Stimulated activated naive B cell treated with anti-CD40 and anti-IgM and Interleukin-4, amounts not matched to agents 10 μg/mL and 1 μg/mL and 100 μg/mL, for 72 hours (primary cell): ENCODE measurements around the gene GPRC5A.

Source experiments
- ATAC-seq, 2 donors: fragments of 150-1000 bp; cut with Tn5 transposase; replicated peaks; 2 replicates each; pipeline ENCODE4 v1.10.0; 2021; ENCODE audit warnings: moderate library complexity in 1 of 2
- DNase-seq: peaks from one replicate; pipeline ENCODE4 v3.0.0; 2021
- H3K27ac Mint-ChIP-seq: one replicate; pipeline ENCODE4 v1.8.0; 2022; ENCODE audit warnings: mild to moderate bottlenecking, mixed read lengths
- H3K27me3 Mint-ChIP-seq, 2 donors: one replicate each; pipeline ENCODE4 v1.8.0; 2022; ENCODE audit warnings: mixed read lengths in 2 of 2
- H3K36me3 Mint-ChIP-seq, 2 donors: one replicate each; pipeline ENCODE4 v1.8.0; 2022; ENCODE audit warnings: mixed read lengths in 2 of 2, mild to moderate bottlenecking in 1 of 2
- H3K4me1 Mint-ChIP-seq, 2 donors: one replicate each; pipeline ENCODE4 v1.8.0; 2022; ENCODE audit warnings: mixed read lengths in 2 of 2, mild to moderate bottlenecking in 1 of 2
- H3K4me3 Mint-ChIP-seq, 2 donors: one replicate each; pipeline ENCODE4 v1.8.0; 2022; ENCODE audit warnings: mild to moderate bottlenecking in 2 of 2, mixed read lengths in 2 of 2, moderate library complexity in 1 of 2
- H3K9me3 Mint-ChIP-seq, 2 donors: one replicate each; pipeline ENCODE4 v1.8.0; 2022; ENCODE audit warnings: mixed read lengths in 2 of 2, mild to moderate bottlenecking in 1 of 2

The GPRC5A gene

DNA sequence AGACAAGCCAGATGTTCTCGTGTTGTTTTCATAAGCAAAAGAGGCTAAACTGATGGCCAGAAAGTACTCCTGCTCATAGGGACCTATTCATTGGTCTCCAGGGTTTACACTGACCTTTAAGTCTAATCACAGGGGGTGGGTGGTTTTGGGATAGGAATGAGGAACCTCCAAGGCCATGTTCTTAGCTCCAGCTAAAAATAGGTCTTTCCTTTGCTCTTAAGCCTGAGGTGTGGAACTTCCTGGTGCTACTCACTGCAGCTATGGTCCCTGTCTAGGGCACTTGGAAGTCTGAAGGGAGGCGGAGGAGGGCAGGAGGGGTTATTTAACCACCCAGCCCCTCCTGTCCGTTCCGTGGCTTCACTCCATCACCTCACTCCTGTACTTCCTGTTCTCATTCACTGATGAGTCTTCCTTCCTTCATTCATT, 18.6 kb downstream of the GPRC5A start:
- no peak overlapping the region for H3K27ac Mint-ChIP-seq
- no peaks in the 10 kb centered on the region for H3K9me3 Mint-ChIP-seq
- H3K4me1 Mint-ChIP-seq: peaks cover 19 to 28% of the 10 kb centered on the region in 2 donors
- H3K36me3 Mint-ChIP-seq: no peaks in the 10 kb centered on the region
- H3K27me3 Mint-ChIP-seq: peaks cover 0 to 4% of the 10 kb centered on the region in 2 donors
- ATAC-seq (peak; percentile 14 to 20), DNase-seq (no peak)
- H3K4me3 Mint-ChIP-seq: no peak overlapping the region

DNA sequence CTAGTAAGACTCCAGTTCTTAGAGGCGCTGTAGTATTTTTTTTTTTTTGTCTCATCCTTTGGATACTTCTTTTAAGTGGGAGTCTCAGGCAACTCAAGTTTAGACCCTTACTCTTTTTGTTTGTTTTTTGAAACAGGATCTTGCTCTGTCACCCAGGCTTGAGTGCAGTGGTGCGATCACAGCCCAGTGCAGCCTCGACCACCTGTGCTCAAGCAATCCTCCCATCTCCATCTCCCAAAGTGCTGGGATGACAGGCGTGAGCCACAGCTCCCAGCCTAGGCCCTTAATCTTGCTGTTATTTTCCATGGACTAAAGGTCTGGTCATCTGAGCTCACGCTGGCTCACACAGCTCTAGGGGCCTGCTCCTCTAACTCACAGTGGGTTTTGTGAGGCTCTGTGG, 21.3 kb downstream of the GPRC5A start:
- Mint-ChIP-seq H3K4me3 (no peak overlapping the region), H3K27ac (no peak overlapping the region), H3K27me3 (peaks cover 16 to 17% of the 10 kb centered on the region in 2 donors), H3K4me1 (peaks cover 26 to 37% of the 10 kb centered on the region in 2 donors), H3K36me3 (no peaks in the 10 kb centered on the region), H3K9me3 (no peaks in the 10 kb centered on the region)
- DNase-seq (no peak), ATAC-seq (no peak)

DNA sequence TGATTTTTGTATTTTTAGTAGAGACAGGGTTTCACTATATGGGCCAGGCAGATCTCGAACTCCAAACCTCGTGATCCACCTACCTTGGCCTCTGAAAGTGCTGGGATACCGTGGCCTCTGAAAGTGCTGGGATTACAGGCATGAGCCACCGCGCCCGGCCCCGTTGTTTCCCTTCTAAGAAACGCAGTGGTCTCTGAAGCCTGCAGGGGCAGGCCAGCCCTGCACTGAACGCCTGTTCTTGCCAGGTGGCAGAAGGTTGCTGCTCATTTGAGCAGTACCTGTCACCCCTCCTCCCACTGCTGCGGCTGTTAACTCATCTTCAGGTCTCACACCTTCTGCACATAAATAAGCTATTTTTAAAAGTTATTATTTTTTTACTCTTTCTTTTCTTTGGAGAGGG, 24.3 kb downstream of the GPRC5A start:
- DNase-seq (no peak), ATAC-seq (no peak)
- Mint-ChIP-seq H3K27me3 (peaks cover 20 to 23% of the 10 kb centered on the region in 2 donors), H3K4me1 (peaks cover 7 to 13% of the 10 kb centered on the region in 2 donors), H3K4me3 (no peak overlapping the region), H3K36me3 (no peaks in the 10 kb centered on the region), H3K9me3 (no peaks in the 10 kb centered on the region), H3K27ac (no peak overlapping the region)

DNA sequence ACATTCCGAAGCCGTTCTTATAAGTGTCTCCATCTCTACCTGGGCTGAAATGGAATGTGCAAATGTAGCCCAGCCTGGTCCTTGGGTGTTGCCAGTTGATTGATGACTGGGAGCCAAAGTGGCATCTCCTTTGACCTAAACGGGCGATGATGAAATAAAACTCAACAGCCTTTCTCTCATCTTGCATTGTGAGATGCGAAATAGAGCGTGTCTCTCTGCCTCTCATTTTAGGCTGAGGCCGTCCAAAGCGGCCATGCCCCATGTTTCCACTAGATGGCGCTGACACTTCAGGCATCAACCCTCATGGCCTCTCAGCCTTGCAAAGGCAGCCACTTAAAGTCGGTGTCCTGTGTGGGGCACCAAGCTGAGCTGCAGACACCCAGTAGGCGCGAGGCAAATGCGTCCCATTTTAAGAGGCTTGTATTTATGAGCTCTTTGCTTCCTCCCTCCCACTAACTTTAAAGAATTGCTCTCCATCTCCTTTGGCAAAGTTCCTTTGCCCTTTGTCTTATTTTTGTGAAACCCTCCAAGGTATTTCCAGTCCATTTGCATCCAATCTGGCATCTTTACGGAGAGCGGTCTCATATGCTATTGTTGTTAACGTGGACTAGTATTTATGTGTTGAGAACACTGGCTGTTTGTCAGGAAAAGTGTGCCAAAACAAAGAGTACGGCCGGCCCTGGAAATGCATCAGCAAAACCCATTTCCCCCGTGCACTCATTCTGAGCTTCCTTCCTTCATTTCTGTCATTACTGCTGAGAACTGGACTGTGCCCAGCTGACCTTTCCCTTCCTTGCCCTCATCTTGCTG, 25.0 kb downstream of the GPRC5A start:
- H3K27ac Mint-ChIP-seq: no peak overlapping the region
- no peak overlapping the region for H3K4me3 Mint-ChIP-seq
- DNase-seq (peak; percentile 74), ATAC-seq (peak; percentile 98 to 99)
- peaks cover 20 to 23% of the 10 kb centered on the region in 2 donors for H3K27me3 Mint-ChIP-seq
- H3K4me1 Mint-ChIP-seq: peaks cover 7 to 9% of the 10 kb centered on the region in 2 donors
- H3K36me3 Mint-ChIP-seq: no peaks in the 10 kb centered on the region
- no peaks in the 10 kb centered on the region for H3K9me3 Mint-ChIP-seq

DNA sequence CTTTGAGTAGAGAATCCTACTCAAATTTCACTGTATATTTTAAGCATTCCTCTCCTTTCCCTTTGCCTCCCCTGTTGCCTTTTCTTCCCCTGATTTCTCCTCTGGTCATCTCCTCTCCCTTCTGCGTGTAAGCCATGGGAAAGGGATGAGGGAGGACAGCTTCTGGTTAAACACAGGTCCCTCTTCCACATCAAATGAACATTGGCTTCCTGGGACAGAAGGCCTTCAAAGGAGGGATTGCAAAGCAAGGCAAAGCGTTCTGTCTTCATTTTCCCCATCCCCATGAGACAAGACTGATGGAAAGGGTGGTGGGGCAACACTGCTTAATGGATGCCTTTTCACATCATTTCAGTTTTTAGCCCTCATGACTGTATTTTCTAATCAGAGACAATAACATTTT, 26.2 kb downstream of the GPRC5A start:
- ATAC-seq: no peak
- H3K9me3 Mint-ChIP-seq: no peaks in the 10 kb centered on the region
- no peak overlapping the region for H3K27ac Mint-ChIP-seq
- peaks cover 7 to 9% of the 10 kb centered on the region in 2 donors for H3K4me1 Mint-ChIP-seq
- no peak for DNase-seq
- no peak overlapping the region for H3K4me3 Mint-ChIP-seq
- no peaks in the 10 kb centered on the region for H3K36me3 Mint-ChIP-seq
- H3K27me3 Mint-ChIP-seq: peaks cover 20 to 23% of the 10 kb centered on the region in 2 donors

GRCh38 chr12:12918781-12919389, 27.5 kb downstream of the GPRC5A start:
- peaks cover 7 to 9% of the 10 kb centered on the region in 2 donors for H3K4me1 Mint-ChIP-seq
- no peaks in the 10 kb centered on the region for H3K9me3 Mint-ChIP-seq

DNA sequence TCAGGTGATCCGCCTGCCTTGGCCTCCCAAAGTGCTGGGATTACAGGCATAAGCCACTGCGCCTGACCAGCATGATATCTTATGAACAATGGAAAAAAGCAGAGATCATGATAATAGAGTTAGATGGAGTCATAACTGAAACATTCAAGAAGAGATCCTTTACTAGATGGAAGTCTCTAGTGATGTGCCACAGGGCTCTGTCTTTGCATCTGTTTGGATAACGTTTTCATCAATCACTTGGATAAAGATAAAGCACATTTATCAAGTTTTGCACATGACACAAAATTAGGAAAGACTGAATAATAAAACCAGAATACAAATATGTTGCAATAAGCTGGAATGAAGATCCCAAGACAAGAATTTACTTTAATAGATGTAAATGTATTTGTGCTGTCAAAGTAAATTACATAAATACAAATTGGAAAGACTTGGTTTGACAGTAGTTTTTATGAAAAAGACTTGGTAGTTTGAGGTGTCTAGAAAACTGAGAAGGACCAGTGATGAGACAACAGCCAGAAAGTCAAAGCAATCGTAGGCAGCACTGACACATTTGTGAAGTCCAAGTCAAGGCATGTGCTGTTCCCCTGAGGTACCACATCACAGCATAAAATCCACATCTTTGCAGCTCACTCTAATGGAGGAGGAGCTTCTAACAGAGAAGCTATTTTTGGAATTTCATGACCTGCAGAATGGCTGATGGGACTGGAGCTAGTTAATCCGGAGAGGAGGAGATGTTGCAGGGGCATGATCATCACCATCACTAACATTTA, 28.5 kb downstream of the GPRC5A start:
- Mint-ChIP-seq H3K4me1 (peaks cover 7 to 9% of the 10 kb centered on the region in 2 donors), H3K27ac (no peak overlapping the region), H3K36me3 (no peaks in the 10 kb centered on the region), H3K27me3 (peaks cover 20 to 23% of the 10 kb centered on the region in 2 donors), H3K9me3 (no peaks in the 10 kb centered on the region), H3K4me3 (no peak overlapping the region)
- DNase-seq (no peak), ATAC-seq (no peak)

More at GRCh38 chr12:12918781-12919389, 27.5 kb downstream of the GPRC5A start:
- Mint-ChIP-seq H3K36me3 (no peaks in the 10 kb centered on the region), H3K27me3 (peaks cover 20 to 23% of the 10 kb centered on the region in 2 donors), H3K27ac (no peak overlapping the region), H3K4me3 (no peak overlapping the region)
- ATAC-seq (no peak), DNase-seq (no peak)

DNA sequence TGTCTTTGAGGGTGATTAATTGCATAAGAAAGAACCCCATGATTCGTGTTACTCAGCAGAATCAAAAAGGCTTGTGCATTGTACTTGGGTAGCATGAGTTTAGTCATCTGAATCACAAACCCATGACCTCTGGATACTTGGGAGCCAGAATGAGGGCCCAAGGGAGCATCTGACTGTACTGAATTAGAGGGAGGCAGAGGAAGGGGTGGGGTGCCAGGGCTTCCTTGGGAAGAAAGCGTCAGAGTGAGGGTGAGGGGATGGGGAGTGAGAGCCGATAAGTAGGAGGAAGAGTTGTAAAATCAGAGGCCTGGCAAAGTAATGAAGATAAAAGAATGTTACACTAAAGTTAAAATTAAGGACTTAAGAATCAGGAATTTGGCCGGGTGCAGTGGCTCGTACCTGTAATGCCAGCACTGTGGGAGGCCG, 30.8 kb downstream of the GPRC5A start:
- no peak overlapping the region for H3K27ac Mint-ChIP-seq
- ATAC-seq (no peak), DNase-seq (no peak)
- H3K27me3 Mint-ChIP-seq: peaks cover 23 to 31% of the 10 kb centered on the region in 2 donors
- no peaks in the 10 kb centered on the region for H3K9me3 Mint-ChIP-seq
- H3K4me3 Mint-ChIP-seq: no peak overlapping the region
- no peaks in the 10 kb centered on the region for H3K36me3 Mint-ChIP-seq
- no peaks in the 10 kb centered on the region for H3K4me1 Mint-ChIP-seq

- H3K4me1 Mint-ChIP-seq: no peaks in the 10 kb centered on the region
- H3K36me3 Mint-ChIP-seq: no peaks in the 10 kb centered on the region
- no peak overlapping the region for H3K27ac Mint-ChIP-seq
- no peaks in the 10 kb centered on the region for H3K9me3 Mint-ChIP-seq
- peaks cover 18 to 26% of the 10 kb centered on the region in 2 donors for H3K27me3 Mint-ChIP-seq
- no peak for DNase-seq
- H3K4me3 Mint-ChIP-seq: no peak overlapping the region
- ATAC-seq: no peak
Measured at GRCh38 chr12:12922978-12923377, 31.6 kb downstream of the GPRC5A start.

GRCh38 chr12:12924169-12924568, 32.8 kb downstream of the GPRC5A start:
- Mint-ChIP-seq H3K27me3 (peaks cover 14 to 20% of the 10 kb centered on the region in 2 donors), H3K4me3 (no peak overlapping the region), H3K27ac (no peak overlapping the region), H3K9me3 (no peaks in the 10 kb centered on the region), H3K36me3 (no peaks in the 10 kb centered on the region), H3K4me1 (no peaks in the 10 kb centered on the region)
- DNase-seq: no peak
- no peak for ATAC-seq

DNA sequence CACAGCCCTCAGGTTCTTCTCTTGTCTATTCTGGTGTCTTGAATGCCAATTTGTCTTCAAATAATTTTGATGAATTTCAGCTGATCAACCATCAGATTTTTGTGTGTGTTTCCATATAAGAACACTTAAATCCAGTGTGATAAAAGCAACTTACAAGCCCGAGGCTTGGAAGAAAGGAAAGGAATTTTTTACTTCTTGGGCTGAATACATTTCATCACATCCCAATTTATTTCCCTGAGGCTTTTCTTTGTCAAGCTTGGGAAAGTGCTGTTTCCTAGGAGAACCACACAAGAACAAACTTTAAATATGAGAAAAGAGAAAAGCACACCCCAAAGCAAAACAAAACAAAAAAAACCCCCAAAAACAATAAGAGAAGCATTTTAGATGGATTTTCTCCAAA, 34.0 kb downstream of the GPRC5A start:
- H3K27ac Mint-ChIP-seq: no peak overlapping the region
- peaks cover 18 to 20% of the 10 kb centered on the region in 2 donors for H3K27me3 Mint-ChIP-seq
- ATAC-seq (no peak), DNase-seq (no peak)
- no peaks in the 10 kb centered on the region for H3K4me1 Mint-ChIP-seq
- no peaks in the 10 kb centered on the region for H3K9me3 Mint-ChIP-seq
- no peaks in the 10 kb centered on the region for H3K36me3 Mint-ChIP-seq
- H3K4me3 Mint-ChIP-seq: no peak overlapping the region

DNA sequence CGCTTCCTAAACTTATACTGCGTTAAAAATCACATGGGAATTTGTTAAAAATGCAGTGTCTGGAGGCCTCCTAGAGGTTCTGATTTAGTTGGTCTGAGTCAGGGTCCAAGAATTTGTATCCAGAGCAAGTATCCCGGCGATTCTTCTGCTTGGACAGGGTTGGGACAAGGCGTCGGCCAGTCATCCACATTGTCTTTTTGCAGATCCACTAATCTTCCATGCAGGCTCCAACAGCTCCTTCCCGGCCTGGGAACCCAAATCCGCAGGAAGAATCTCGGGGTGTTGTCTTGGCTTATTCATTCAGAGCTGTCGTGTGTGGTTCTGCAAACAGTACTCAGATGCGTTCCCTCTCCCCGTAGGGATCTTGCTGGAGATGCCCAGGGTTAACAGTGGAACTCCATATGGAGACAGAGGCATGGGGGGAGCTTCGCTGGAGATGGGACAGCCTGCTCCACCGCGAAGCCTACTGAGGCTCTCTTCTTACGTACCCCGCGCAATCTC, 35.3 kb downstream of the GPRC5A start:
- Mint-ChIP-seq H3K27ac (no peak overlapping the region), H3K36me3 (no peaks in the 10 kb centered on the region), H3K27me3 (peaks cover 18 to 20% of the 10 kb centered on the region in 2 donors), H3K4me3 (no peak overlapping the region), H3K9me3 (no peaks in the 10 kb centered on the region), H3K4me1 (no peaks in the 10 kb centered on the region)
- ATAC-seq (no peak), DNase-seq (no peak)

DNA sequence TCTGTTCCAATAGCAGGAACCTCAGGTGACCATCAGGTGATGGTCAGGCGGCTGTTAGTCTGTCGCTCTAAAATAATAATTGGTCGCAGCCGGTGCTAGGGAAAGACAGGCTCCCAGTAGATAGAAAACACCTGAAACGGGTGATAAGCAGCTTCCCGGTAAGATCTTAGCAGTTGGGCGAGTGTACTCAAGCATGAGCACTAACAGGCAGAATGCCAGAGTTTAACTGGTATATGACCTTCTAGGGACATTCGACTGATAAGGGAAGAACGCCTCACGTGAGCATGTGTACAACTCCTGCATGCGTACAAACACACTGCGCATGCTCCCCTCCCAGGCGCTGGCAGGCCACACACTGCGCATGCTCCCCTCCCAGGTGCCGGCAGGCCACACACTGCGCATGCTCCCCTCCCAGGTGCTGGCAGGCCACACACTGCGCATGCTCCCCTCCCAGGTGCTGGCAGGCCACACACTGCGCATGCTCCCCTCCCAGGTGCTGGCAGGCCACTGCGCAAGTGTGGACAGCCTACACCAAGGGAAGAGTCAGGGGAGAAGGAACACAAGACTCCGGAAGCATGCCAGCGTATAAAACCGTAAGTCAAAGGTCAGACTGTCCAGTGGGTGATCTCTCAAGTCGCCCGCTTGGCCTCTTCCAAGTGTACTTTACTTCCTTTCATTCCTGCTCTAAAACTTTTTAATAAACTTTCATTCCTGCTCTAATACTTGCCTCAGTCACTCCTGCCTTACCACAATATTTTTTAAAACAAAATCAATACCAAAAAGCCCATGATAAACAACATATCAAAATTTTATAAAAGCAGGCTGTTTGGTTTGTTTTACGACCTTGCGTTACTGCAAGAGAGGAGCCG, 36.1 kb downstream of the GPRC5A start:
- no peaks in the 10 kb centered on the region for H3K4me1 Mint-ChIP-seq
- peak; percentile 41 for DNase-seq
- H3K4me3 Mint-ChIP-seq: peak overlapping the region; percentile 29 to 62
- peak in 1 of 2 donors; percentile 47 for ATAC-seq
- peaks cover 18 to 20% of the 10 kb centered on the region in 2 donors for H3K27me3 Mint-ChIP-seq
- no peaks in the 10 kb centered on the region for H3K36me3 Mint-ChIP-seq
- no peak overlapping the region for H3K27ac Mint-ChIP-seq
- no peaks in the 10 kb centered on the region for H3K9me3 Mint-ChIP-seq
